ENCODE data around the gene GREM1.

GREM1 gene

DNA sequence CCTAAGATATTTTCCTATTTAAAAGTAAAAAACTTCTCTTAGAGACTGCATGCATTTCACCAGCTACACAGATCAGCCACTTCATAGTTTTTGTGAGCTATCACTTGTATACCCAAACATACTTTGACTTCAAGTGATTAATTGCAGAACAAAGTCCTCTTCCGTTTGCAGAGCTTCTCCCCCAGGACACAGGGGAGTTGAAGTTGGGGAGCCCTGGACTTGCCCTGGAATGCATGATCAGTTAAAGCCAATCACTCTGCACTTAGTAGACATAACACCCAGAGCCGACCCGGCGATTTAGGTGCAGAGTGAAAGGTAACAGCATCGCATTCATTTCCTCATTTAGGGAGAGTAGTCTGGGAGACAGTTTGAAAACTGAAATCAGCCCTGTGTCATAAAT, 70.1 kb downstream of the GREM1 start:
- no peak for DNase-seq

DNA sequence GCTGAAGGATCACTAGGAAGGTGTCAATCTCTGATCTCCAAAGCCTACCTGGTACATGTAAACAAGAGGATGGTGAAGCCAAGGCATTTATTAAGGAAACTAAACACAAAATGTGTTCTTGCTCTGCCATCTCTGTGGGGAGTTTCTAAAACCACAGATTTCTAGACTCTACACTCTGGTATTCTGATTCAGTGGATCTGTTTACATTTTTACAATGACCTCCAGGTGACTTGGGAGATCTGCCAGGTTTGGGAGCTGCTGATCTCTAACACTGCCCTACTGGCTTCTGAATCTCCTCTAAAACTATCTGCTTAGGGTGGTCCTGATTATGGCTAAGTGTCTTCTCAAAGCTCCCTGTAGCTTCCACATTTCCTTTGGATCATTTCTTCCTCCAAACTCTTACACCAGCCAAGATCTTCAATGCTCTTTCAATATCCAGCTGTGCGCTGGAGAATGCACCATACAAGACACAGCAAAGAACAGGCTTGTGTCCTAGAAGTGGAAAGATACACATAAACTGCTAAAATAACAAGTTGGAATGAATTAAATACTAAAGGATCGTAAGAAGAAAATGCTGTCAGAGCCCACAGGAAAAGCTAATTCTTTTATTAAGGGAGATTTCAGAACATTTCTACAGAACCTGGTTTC, 72.7 kb downstream of the GREM1 start:
- no peak for DNase-seq

DNA sequence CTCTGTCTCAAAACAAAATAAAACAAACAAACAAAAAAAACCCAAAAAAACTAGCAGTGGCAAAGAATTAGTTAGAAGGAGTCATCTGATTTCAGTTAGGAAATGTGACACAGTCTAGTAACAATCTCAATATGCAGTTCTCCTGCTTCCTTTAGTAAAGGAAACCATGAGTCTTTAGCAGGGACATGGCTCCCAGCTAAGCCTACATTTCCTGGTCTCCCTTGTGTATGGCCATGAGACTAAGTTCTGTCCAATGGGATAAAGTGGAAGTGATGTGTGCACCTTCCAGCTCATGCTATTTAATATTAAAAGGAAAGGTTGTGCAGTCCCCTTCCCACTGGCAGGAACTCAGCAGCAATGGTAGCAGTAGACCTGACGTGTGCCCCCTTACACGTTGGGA, 74.6 kb downstream of the GREM1 start:
- no peak for DNase-seq

All from NCI-H1694 treated with DMSO at 0.1 percent for 48 hours (cell line).